NOMO-1 treated with dmso at 0.1 percent for 144 hours (cell line): Measurements from ENCODE around the gene RRM2.
"Not testable (repeated sequence)": the region's sequence is repeated elsewhere in the genome, so short reads cannot be mapped to it uniquely, and the experiment has no call there.

ENCODE experiments used
- DNase-seq: peaks from one replicate; lab custom pipeline; 2025; ENCODE audit not compliant: unreplicated experiment; lab: John Stamatoyannopoulos, UW

Gene RRM2

DNA sequence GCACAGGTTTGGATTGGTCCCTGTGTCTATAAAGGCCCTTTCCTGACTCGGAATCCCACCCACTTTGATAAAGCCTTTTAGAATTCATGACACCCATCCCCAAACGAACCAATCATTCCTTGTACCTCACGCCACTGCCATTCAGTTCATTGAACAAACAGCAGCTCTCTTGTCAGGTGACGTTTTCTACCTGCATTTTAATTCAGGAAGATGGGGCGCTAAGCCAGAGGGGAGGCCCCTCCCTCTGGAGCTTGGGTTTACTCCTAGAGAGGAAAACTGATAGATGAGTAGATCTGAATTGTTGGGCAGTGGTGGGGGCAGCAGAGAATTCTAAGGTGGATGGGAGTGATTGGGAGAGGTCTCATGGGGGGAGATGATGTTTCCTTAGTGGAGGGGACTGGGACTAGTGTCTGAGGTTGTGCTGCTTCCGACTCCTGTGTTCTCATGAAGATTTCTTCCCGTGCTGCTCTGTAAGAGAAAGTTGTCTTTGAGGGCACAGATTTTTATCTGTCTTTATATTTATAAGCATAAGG, 9.6 kb downstream of the RRM2 start:
- DNase-seq: no peak

DNA sequence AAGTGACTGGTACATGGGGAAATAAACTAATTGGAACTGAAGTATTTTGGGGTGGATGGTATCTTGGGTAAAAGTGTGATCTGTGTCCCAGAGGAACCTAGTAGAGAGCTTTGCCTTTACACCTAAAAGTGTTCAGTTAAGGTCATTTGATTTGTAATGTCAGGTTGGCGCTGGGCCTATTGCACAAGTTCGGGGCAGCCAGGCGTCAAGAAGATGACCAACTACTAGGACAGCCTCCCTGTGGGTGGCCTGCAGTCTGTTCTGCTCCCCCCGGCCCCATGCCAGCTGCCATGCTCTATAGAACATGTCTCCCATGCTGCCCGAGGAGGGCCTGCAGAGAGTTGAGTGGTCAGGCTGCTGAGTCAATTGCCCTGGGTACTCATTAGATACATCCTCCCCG, 10.1 kb downstream of the RRM2 start:
- no peak for DNase-seq

DNA sequence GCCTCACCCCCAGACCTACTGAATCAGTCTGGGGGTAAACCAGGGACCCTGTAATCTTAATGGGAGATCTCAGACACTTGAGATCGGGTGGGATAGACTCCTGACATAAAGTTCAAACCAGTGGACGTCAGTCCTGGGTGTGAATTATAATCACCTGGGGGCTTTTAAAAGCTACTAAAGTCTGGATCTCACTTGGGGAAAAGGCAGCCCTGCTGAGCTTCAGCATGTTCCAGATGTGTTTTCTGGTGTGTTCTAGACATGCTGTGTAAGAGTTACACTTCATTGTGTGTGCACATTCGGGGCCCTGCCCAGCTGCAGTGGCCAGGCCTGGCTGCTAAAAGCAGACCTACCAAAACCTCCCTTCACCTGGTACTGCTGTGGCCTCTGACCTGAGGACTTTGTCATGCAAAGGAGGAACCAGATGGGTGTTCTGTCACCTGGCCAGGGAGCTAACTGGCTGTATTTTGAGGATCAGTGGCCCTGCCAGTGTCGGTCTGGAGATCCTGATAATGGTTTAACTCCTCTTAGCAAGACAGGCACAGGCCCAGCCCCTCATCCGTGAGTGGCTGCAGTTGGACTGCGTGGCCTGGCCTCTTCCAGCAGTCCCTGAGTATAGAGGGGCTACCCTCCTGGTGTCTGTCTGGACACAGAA, 10.6 kb downstream of the RRM2 start:
- no peak for DNase-seq

DNA sequence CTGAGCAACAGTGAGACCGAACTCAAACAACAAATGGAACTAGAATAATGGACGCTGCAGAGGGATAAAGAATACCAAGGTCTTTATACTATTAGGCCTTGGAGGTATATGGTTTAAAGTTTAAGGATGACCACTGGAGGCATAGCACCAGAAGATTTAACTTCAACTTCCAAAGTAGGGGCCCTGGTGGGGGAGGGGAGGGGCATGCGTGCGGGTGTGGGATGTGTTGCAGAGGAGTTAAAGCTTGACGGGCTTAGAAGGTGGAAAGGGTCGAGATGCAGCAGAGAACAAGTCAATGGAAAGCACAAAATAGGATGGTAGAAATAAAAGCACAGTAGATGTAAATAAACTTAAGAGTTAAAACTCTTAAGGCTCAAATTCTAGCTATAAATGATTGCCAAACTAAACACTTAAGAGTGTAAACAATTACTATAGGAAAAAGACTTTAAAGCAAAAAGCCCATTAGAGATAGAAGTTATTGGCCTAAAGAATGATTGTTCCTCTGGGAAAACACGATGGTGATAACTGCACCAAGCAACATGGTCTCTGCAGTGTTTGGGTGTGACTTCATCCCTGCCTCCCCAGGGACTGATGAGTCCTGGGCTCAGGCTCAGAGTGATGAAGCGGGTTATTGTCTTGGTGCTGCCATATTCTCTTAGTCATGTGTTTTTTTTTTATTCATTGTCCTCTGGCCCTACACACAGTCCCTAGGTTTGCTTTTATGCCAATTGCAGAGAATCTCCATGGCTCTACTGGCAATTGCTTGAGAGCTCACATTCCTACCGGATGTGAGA, 13.0 kb downstream of the RRM2 start:
- no peak for DNase-seq

DNA sequence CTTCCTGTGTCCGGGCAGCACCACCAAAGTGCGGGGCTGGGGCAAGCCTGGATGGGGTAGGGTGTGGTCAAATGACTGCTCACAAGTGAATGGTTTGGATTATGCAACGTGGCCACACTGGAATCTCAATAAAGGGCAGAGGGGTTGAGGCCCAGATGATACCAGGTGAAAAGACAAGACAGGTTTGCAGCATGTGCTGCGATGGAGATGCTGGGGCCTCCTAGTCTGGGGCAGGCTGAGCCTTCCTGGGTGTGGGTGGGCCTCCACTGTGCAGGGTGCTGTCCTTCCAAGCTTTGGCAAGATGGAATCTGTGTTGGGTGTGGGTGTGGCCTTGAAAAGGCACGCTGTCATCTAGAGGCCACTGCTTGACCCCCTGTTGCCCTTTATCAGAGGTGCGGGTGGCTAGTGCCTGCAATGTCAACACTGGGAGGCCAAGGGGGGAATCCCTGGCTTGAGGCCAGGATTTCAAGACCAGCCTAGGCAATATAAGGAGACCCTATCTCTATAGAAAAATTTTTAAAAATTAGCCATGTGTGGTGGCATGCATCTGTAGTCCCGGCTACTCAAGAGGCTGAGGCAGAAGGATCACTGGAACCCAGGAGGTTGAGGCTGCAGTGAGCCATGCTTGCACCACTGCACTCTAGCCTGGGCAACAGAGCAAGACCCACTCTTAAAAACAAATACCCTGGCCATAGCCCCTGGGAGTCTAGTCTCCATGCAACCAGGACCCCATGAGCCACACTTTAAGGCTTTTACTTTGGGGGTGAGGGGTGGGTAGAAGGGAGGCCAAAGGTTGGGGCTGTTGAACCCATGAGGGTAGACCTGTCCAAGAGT, 13.8 kb downstream of the RRM2 start:
- DNase-seq: no peak

DNA sequence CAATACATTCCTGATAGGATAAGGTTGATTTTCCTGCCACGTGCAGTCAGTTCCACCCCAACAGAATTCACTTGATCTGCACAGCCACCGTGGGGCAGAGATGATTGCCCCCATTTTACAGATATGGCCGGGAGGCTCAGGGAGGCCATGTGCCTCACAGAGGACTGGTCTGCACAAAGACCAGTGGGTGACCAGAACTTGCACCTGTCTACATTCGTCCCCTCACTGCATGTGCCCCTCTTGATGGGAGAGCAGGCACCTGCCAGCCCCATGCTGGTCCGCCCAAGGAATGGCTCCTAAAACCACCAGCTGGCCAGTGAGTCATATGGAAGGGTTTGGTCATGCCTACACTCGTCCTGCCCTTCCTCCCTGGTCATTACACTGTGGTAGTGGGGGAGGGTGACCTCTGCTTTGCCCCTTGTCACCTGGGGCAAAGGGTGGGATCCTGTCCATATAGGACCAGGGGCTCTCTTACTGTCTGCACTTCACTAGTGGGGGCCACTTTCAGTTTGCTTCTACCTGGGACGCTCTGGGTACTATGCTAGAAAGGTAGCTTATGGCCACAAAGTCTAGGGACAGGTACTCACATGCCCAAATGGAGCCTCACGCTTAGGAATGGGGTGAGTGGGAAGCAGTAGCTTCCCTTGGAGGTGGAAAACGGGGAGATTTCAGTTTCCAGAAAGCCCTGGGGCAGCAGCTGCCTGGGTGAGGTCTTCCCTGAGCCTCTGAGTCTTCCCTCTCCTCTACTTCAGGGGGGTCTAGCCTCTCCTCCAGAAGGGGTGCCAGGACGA, 14.7 kb downstream of the RRM2 start:
- no peak for DNase-seq

DNA sequence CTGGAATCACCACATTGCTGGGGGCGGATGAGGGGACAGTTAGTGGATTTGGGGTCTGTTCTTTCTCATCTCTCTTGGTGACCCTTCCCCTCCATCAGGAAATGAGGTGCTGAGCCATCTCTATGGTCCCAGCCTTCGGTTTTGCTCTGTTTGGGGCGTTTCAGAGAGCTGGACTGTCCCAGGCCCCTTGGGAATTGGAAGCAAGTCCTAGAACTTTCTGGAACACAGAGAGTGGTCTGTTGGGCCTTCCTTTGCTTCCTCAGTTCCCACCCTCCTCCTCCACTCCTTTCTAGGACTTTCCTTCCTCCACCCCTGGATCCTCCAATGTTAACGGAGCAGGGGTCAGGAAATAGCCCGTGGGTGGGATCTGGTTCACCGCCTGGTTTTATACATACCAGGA, 17.0 kb downstream of the RRM2 start:
- DNase-seq: no peak

DNA sequence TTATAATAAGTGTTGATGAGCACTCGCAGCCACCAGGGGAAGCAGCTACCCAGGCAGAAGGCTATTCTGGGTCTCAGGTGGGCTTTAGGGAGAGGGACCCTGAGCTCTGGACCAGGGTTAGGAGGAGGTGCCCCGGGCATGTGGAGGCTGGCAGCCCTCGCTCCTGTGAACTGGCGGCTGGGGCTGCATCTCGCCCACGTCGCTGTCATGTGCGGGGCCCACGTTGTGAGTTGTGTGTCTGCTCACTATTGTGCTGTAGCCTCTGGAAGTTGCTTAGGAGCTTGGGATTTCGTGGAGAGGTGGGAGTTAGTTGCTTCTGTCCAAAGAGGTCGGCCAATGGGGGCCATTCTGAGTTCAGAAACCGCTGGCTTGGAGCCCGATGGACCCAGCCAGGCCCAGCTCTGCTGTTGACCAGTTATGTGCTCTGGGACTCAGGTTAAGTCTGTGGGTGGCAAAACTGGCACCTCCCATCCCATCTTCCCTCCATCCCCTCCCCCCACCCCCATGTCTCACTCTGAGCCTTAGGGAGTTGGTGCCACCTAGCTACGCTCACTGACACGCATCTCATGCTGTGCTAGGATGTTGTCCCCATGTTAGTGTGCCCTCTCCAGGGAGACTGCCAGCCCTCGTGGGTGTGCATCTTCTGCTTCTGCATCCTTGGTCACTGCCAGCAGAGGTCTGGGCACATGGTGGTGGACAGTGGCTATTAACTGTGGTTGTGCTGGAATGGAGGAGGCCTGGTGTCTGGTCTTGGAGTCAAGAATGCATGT, 18.5 kb downstream of the RRM2 start:
- no peak for DNase-seq

DNA sequence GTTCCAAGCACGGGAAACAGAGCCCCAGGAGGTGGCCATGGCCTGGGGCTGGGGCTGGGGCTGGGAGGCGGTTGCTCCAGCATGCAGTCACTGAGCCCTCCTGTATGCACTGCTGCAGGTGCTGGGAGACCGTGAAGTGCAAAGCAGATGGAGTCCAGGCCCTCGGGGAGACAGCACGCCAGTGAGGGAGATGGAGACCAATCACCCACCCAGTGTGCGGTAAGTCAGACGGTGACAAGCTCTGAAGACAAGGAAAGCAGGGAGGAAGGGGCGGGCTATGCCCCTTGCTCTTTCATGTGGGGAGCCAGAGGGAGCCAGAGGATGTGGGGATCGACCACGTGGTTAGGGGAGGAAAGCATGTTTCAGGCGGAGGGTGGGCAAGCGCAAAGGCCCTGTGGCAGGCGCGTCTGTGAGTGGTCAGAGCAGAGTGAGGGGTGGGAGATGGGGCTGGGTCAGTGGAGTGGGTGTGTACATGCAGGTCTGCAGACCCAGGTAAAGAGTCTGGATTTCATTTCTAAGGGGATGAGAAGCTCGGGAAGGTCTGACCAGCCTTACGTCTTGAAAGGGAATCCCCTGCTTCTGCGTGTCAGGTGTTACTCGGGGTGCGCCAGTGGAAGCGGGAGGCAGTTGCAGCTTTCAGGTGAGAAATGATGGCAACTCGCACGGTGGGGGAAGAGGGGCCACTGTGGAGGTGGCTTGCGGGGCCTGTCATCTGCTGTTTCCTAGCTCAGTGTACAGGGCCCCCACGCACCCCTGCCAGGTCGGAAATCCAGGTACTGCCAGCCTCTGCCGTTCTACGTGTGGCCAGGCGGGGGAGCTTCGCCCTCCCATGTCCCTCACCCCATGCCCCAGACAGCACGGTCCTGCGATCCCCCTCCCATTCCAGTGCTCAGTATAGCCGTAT, 19.4 kb downstream of the RRM2 start:
- no peak for DNase-seq

DNA sequence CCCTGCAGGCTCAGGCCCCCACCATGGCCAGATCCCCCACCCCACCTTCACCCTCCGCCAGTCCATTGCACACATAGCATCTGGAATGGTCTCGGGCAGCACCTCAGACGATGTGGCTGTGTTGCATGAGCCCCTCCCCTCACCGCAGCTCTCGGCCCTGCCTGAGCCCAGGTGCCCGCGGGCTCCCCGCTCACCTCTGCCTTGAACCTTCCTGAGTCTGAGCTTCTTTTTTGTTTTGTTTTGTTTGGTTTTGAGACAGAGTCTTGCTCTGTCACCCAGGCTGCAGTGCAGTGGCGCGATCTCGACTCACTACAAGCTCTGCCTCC, 20.1 kb downstream of the RRM2 start:
- no peak for DNase-seq

DNA sequence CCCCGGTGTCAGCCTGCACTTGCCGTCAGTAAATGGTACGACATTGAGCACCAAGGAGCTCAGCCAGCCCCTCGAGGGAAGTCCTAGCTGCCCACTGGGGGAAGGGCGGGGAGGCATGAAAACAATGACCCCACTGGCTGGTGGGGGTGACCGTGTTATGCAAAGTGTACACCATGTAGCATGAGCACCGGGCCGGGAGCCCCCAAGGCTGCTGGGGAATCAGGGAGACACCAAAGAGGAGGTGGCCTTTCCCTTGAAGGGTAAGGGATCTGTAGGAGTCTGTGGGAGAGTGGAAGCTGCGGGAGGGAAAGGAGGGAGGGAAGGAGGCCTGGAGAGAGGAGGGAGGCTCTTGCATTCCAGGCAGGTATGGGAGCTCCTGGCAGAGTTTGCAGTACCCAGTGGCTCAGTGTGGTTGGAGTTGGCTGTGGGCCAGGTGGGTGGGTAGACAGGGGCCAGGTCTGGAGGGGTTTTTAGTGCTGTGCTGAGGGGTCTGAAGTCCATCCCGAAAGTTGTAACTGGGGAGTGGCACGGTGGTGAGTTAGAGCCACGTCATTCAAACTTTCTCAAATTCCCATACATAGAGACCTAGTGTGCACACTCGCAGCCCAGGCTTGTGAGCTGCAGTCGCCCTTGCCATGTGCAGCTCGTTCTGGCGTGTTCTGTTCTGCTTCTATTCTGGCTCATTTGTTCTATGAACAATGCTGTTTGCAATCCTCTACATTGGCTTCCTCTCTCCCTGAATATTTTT, 22.4 kb downstream of the RRM2 start:
- no peak for DNase-seq

DNA sequence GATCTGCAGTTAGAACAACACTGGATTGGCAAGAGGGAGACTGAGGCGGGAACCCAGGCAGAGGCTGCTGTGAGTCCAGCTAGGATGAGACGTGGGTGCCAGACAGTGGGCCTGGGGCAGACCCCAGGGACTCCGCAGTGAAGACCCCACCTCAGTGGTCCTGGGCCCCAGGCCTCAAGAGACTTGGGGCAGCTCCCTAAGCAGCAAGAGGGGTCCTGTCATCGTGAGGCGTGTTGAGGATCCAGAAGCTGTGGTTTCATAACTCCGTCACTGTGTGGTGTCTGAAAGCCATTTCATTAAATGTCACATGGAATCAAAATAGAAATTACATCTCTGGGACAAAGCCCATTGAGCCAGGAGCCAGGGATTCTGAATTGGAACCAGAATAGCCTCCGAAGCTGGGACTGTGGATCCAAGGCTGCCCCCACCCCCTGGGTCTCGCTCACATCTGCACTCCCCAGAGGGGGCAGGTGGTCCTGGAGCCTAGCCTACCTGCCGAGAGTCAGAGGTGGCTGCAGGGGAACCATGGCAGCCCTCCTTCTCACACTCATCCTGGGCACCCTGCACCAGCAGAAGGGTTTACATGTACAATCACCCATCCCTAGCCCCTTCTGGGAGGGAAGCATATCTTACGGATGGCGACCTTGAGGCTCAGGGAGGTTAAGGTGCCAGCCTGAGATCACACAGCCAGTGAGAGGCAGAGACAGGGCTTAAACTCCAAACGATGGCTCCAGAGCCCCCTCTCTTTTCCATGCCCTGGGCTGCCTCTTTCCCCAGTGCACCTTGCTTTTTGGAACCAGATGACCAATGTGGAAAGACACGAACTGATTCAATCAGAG, 23.2 kb downstream of the RRM2 start:
- DNase-seq: no peak

DNA sequence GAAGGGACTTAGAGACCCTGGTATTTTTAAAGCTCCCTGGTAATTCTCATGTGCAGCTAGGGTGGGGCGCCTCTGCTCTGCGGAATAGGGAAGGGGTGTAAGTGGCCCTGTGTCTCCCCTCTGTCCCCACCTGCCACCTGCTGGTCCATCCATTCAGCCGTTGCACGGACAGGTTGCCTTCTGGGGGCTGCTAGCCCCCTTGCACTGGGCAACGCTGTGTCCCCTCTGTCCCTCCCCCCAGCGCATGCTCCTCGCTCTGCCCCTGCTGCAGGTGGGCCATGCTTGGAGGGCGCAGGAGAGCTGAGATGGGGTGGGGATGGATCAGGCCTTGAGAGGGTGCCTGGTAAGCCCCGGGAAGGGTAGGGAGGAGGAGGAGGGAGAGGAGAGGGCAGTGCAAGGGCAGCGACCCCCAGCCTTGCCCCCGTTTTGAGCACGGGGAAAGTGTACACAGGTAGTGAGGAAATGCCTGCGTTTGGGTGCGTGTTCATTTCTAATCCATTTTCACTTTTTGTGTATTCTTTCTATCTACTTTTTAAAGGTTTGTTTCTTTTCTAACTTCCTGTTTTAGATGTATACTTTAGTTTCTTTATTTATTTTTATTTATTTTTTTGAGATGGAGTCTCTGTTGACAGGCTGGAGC, 23.9 kb downstream of the RRM2 start:
- no peak for DNase-seq

DNA sequence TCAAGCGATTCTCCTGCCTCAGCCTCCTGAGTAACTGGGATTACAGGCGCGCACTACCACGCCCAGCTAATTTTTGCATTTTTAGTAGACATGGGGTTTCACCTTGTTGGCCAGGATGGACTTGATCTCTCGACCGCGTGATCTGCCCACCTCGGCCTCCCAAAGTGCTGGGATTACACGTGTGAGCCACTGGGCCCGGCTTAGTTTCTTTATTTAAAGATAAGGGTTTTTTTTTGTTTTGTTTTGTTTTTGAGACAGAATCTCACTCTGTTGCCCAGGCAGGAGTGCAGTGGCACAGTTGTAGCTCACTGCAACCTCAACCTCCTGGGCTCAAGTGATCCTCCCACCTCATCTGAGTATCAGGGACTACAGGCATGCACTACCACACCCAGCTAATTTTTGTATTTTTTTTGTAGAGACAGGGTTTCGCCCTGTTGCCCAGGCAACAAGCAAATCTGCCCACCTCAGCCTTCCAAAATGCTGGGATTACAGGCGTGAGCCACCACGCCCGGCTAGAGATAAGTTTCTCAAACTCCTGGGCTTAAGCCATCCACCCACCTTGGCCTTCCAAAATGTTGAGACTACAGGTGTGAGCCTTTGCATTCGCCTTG, 24.6 kb downstream of the RRM2 start:
- DNase-seq: not testable (repeated sequence)

DNA sequence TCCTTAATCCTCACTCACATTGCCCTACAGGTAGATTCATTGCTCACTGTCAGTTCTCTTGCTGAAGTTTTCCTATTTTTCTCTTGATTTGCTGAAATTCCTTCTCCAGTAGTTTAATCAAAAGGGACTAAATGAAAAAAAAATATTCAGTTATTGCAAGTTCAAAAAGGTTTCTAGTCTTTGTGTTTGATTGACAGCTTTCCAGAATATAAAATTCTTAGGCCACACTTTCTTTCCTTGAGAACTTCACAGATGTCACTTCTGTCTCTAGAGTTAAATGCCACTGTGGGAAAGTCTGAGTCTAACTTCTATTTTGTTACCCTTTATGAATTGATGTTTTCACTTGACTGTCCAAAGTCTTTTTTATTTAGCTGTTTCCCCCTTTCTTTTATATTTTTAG, 25.7 kb downstream of the RRM2 start:
- DNase-seq: no peak

DNA sequence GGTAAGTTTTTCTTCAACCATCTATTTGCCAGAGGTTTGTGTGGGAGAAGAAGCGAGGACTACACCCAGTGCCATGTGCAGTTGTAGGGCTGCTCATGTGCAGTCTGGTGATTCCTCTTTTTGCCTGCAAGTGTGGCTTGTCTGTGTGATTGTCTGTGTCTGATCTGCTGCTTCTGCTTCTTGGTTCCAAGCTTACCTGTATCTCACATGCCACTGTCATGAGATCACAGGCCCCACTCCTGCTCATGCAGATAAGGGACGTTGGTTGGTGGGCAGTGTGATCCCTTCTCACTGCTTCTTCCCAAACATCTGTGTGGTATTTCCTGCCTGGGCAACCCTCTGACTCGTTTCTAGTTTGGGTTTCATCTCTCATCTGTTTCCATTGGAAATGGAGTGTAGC, 27.1 kb downstream of the RRM2 start:
- DNase-seq: no peak

DNA sequence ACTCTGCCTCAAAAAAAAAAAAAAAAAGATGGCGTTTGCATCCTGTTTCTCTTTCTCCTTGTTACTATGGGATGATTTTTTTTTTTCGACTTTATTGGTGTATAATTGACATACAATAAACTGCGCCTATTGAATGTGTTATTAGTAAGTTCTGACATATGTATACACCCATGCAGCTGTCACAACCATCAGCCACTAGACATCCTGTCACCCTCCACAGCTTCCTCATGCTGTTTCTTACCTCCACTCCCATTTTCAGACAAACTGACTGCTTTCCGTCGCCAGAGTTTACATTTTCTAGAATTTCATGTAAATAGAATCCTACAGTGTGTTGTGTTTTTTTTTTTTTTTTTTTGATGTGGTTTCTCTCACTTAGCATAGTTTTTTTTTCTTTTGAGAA, 27.9 kb downstream of the RRM2 start:
- no peak for DNase-seq
